ENCODE data around the gene GINS1.

GRCh38 chr20:25402583-25402982 is 4.9 kb upstream of the GINS1 start:
- no peak for TF ChIP-seq CTCF (IDR thresholded peaks at IDR 0.05; ENCODE audit: insufficient read depth, low read length)
- no peak for TF ChIP-seq POLR2AphosphoS5 (IDR thresholded peaks at IDR 0.05; ENCODE audit: low read depth)

Data from HL-60 (cell line).